ENCODE results near the gene RAP1GDS1.

DNA sequence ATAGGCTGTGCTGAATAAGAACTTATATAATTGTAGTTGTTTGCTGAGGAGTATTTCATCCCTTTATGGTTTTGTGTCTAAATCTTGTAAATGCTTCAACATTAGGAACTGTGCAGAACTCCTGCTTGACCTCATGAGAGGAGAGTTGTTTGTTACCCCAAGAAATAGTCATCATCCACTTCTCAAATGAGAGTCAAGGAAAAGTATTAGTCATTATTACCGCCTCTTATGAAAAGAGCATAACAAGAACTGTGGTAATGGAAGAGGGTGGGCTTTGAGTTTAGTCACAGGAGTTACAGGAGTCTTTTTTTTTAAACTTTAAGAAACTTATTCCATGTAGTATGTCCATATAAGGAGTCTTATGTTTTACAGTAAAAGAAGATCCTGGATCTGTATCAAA lies 132.9 kb downstream of the RAP1GDS1 start:
- TF ChIP-seq, protein P1, sequence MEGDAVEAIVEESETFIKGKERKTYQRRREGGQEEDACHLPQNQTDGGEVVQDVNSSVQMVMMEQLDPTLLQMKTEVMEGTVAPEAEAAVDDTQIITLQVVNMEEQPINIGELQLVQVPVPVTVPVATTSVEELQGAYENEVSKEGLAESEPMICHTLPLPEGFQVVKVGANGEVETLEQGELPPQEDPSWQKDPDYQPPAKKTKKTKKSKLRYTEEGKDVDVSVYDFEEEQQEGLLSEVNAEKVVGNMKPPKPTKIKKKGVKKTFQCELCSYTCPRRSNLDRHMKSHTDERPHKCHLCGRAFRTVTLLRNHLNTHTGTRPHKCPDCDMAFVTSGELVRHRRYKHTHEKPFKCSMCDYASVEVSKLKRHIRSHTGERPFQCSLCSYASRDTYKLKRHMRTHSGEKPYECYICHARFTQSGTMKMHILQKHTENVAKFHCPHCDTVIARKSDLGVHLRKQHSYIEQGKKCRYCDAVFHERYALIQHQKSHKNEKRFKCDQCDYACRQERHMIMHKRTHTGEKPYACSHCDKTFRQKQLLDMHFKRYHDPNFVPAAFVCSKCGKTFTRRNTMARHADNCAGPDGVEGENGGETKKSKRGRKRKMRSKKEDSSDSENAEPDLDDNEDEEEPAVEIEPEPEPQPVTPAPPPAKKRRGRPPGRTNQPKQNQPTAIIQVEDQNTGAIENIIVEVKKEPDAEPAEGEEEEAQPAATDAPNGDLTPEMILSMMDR (IDR thresholded peaks at IDR 0.05), result no peak
- TF ChIP-seq TAF1 (IDR thresholded peaks at IDR 0.05; ENCODE audit: borderline replicate concordance, low read depth, low read length) (no peak), GABPA (IDR thresholded peaks at IDR 0.05; ENCODE audit: low read depth) (no peak), EP300 (IDR thresholded peaks at IDR 0.05; ENCODE audit: borderline replicate concordance in 1 of 2, low read depth in 1 of 2, low read length in 1 of 2) (no peak), ELF1 (IDR thresholded peaks at IDR 0.05) (no peak), RCOR1 (IDR thresholded peaks at IDR 0.05; ENCODE audit: low read length) (no peak)
- TF ChIP-seq, protein P2, sequence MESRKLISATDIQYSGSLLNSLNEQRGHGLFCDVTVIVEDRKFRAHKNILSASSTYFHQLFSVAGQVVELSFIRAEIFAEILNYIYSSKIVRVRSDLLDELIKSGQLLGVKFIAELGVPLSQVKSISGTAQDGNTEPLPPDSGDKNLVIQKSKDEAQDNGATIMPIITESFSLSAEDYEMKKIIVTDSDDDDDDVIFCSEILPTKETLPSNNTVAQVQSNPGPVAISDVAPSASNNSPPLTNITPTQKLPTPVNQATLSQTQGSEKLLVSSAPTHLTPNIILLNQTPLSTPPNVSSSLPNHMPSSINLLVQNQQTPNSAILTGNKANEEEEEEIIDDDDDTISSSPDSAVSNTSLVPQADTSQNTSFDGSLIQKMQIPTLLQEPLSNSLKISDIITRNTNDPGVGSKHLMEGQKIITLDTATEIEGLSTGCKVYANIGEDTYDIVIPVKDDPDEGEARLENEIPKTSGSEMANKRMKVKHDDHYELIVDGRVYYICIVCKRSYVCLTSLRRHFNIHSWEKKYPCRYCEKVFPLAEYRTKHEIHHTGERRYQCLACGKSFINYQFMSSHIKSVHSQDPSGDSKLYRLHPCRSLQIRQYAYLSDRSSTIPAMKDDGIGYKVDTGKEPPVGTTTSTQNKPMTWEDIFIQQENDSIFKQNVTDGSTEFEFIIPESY (IDR thresholded peaks at IDR 0.05; ENCODE audit: borderline replicate concordance, low read depth), result no peak
